ENCODE measurements around the gene AATK.

The AATK gene

GRCh38 chr17:81196505-81197408 is 30.7 kb upstream of the AATK start:
- no peak for DNase-seq

GRCh38 chr17:81195941-81196495 is 30.0 kb upstream of the AATK start:
- no peak for DNase-seq

GRCh38 chr17:81194941-81195901 is 29.2 kb upstream of the AATK start:
- DNase-seq = no peak

GRCh38 chr17:81194225-81194760 is 28.3 kb upstream of the AATK start:
- no peak for DNase-seq

GRCh38 chr17:81193470-81194224 is 27.6 kb upstream of the AATK start:
- no peak for DNase-seq

- no peak for DNase-seq
These were observed 27.0 kb upstream of the AATK start for GRCh38 chr17:81193051-81193410.

- DNase-seq = no peak
These were observed 26.5 kb upstream of the AATK start for GRCh38 chr17:81192386-81193050.

GRCh38 chr17:81191646-81192045 is 25.6 kb upstream of the AATK start:
- no peak for DNase-seq

GRCh38 chr17:81191116-81191515 is 25.1 kb upstream of the AATK start:
- DNase-seq = no peak

- DNase-seq = no peak
These were observed 24.6 kb upstream of the AATK start for GRCh38 chr17:81190591-81190990.

- no peak for DNase-seq
These were observed 23.9 kb upstream of the AATK start for GRCh38 chr17:81189670-81190530.

GRCh38 chr17:81189016-81189415 is 23.0 kb upstream of the AATK start:
- DNase-seq = no peak

- no peak for DNase-seq
These were observed 22.4 kb upstream of the AATK start for GRCh38 chr17:81188491-81188840.

- no peak for DNase-seq
These were observed 21.8 kb upstream of the AATK start for GRCh38 chr17:81187586-81188490.

- no peak for DNase-seq
These were observed 21.1 kb upstream of the AATK start for GRCh38 chr17:81187120-81187519.

- DNase-seq = no peak
These were observed 20.2 kb upstream of the AATK start for GRCh38 chr17:81186203-81186602.

GRCh38 chr17:81184555-81184954 is 18.5 kb upstream of the AATK start:
- DNase-seq = no peak

GRCh38 chr17:81183807-81184206 is 17.8 kb upstream of the AATK start:
- DNase-seq = no peak

- DNase-seq = no peak
These were observed 17.3 kb upstream of the AATK start for GRCh38 chr17:81183316-81183715.

- no peak for DNase-seq
These were observed 16.6 kb upstream of the AATK start for GRCh38 chr17:81182596-81182995.
